Common myeloid progenitor, CD34-positive (primary cell): ENCODE results near the gene NLRP14. TPM values are rescaled to one million over a fixed set of nuclear protein-coding genes. Genes with fewer than 3 reads are reported as not detected.

ENCODE experiments used
- CTCF ChIA-PET: fragments of 350-600 bp; sonication (Branson Sonifier 250); formaldehyde crosslinking; loops from one replicate; lab custom pipeline; 2021; ENCODE audit warnings: antibody characterized with exemption; lab: Charles Lee
- POLR2A ChIA-PET: fragments of 350-600 bp; sonication (Branson Sonifier 250); formaldehyde crosslinking; loops from one replicate; lab custom pipeline; 2021; ENCODE audit warnings: antibody characterized with exemption; lab: Charles Lee
- DNase-seq, 3 donors: peaks; one replicate each; pipeline versions ENCODE4 v3.0.0 to v3.0.0-alpha.2; 2013
- H3K27ac ChIP-seq, 2 experiments: 1 replicate in 1 of 2; 2 replicates in 1 of 2; pipeline ENCODE4 v1.7.0; 2013; ENCODE audit warnings: inconsistent platforms in 2 of 2, low read length in 2 of 2, mild to moderate bottlenecking in 2 of 2, low read depth in 1 of 2, moderate library complexity in 1 of 2; ENCODE audit not compliant: severe bottlenecking in 2 of 2, insufficient read depth in 1 of 2, poor library complexity in 1 of 2
- H3K27me3 ChIP-seq, 5 experiments: replicated peaks in 2 of 5; 1 replicate in 3 of 5; 2 replicates in 2 of 5; pipeline versions ENCODE4 v1.6.1 to v1.7.0; 2013; ENCODE audit warnings: low read length in 4 of 5, mild to moderate bottlenecking in 2 of 5, moderate library complexity in 2 of 5, inconsistent platforms in 1 of 5; ENCODE audit not compliant: insufficient read depth in 5 of 5, control insufficient read depth in 4 of 5
- H3K36me3 ChIP-seq, 4 experiments: 1 replicate in 2 of 4; 2 replicates in 2 of 4; pipeline versions ENCODE4 v1.6.1 to v1.7.0; 2013; ENCODE audit warnings: low read length in 3 of 4, control low read depth in 1 of 4, mild to moderate bottlenecking in 1 of 4; ENCODE audit not compliant: control insufficient read depth in 4 of 4, insufficient read depth in 4 of 4
- H3K4me1 ChIP-seq, 4 experiments: 1 replicate in 3 of 4; 2 replicates in 1 of 4; pipeline versions ENCODE4 v1.6.1 to v1.7.1; 2013; ENCODE audit warnings: low read length in 3 of 4, mild to moderate bottlenecking in 3 of 4, control low read depth in 1 of 4, inconsistent platforms in 1 of 4, moderate library complexity in 1 of 4; ENCODE audit not compliant: control insufficient read depth in 4 of 4, insufficient read depth in 4 of 4; ENCODE audit errors: control extremely low read depth in 1 of 4
- H3K4me3 ChIP-seq, 7 experiments: 1 replicate in 4 of 7; 2 replicates in 3 of 7; pipeline versions ENCODE4 v1.5.1 to v1.7.0; 2013; ENCODE audit warnings: mild to moderate bottlenecking in 7 of 7, low read length in 6 of 7, moderate library complexity in 6 of 7, inconsistent platforms in 2 of 7, low read depth in 2 of 7, control low read depth in 1 of 7; ENCODE audit not compliant: insufficient read depth in 4 of 7, control insufficient read depth in 1 of 7; ENCODE audit errors: extremely low read depth in 1 of 7
- H3K9me3 ChIP-seq, 5 experiments: 1 replicate in 4 of 5; 2 replicates in 1 of 5; pipeline versions ENCODE4 v1.6.1 to v1.7.1; 2013; ENCODE audit warnings: low read length in 4 of 5, mild to moderate bottlenecking in 2 of 5, inconsistent platforms in 1 of 5, low read depth in 1 of 5, moderate library complexity in 1 of 5; ENCODE audit not compliant: control insufficient read depth in 4 of 5, insufficient read depth in 2 of 5; ENCODE audit errors: control extremely low read depth in 1 of 5
- WGBS: methylation state at CpG from one replicate; pipeline ENCODE4 v1.1.5; 2013; ENCODE audit not compliant: insufficient coverage; 5-methylcytosine and 5-hydroxymethylcytosine counted together
- polyA plus RNA-seq: library from polyadenylated mRNA; unstranded; fragments of 120-200 nt; gene quantifications from one replicate; pipeline ENCODE4 v1.2.1, GENCODE V29; 2013

The NLRP14 gene, protein sequence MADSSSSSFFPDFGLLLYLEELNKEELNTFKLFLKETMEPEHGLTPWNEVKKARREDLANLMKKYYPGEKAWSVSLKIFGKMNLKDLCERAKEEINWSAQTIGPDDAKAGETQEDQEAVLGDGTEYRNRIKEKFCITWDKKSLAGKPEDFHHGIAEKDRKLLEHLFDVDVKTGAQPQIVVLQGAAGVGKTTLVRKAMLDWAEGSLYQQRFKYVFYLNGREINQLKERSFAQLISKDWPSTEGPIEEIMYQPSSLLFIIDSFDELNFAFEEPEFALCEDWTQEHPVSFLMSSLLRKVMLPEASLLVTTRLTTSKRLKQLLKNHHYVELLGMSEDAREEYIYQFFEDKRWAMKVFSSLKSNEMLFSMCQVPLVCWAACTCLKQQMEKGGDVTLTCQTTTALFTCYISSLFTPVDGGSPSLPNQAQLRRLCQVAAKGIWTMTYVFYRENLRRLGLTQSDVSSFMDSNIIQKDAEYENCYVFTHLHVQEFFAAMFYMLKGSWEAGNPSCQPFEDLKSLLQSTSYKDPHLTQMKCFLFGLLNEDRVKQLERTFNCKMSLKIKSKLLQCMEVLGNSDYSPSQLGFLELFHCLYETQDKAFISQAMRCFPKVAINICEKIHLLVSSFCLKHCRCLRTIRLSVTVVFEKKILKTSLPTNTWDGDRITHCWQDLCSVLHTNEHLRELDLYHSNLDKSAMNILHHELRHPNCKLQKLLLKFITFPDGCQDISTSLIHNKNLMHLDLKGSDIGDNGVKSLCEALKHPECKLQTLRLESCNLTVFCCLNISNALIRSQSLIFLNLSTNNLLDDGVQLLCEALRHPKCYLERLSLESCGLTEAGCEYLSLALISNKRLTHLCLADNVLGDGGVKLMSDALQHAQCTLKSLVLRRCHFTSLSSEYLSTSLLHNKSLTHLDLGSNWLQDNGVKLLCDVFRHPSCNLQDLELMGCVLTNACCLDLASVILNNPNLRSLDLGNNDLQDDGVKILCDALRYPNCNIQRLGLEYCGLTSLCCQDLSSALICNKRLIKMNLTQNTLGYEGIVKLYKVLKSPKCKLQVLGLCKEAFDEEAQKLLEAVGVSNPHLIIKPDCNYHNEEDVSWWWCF
- polyA plus RNA-seq = 0.03 TPM

DNA sequence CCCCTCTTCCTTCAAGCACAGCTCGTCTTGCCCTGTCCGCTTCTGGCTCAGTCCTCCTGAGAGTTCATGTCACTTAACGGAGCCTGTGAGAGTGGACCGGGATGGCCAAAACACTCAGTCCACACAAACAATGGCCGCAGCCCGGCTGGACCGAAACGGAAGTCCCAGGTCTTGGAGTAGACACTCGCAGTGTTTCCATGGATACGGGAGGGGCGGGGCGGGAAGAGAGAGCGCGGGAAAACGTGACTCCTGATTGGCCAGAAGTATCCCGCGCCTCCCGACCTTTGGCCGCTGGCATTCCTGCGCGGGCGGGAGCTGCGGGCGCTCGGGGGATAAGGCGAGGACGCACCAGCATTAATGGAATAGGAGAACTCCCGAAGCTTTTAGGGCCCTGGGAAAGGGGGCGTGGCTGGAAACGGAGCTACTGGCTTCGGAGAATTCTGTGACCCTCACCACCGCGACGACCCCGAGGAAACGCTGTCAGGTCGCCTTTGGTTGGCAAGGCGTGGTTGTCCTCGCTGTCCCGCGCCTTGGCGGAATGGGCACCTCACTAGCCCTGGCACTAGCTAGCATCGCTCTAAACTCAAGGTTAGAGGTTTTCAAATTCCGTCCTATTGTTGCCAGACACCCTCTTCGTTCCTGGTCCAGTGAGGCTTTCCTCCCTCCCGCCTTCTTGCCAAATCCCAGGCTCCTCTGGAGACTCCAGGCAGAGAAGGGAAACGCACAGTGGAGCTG, at the start of gene NLRP14, which contains the start of gene ZNF214:
Gene NLRP14, plus strand, starts transcription at position 297 of the 735 bp plus-strand sequence. CDS start 18,108 bp downstream, outside the sequence.
Gene ZNF214, minus strand, starts transcription at position 164 of the 735 bp plus-strand sequence. CDS start 17,511 bp downstream, outside the sequence.
- CTCF ChIA-PET = no interaction called here
- POLR2A ChIA-PET = no interaction called here
- H3K27me3 ChIP-seq = peaks cover 0 to 8% (median 0%) of the 10 kb centered on the region in 5 experiments
- H3K9me3 ChIP-seq = peaks cover 0 to 3% (median 0%) of the 10 kb centered on the region in 5 experiments
- H3K4me1 ChIP-seq = peaks cover 2 to 17% (median 10%) of the 10 kb centered on the region in 4 experiments
- DNase-seq = peak; percentile 31 to 53 (median 48)
- WGBS = 4% methylated on average over 43 of the region's 47 CpGs
- peak within 1 kb of the TSS in 6 of 7 experiments; percentile 65 to 92 (median 72) for H3K4me3 ChIP-seq
- no peak within 1 kb of the TSS for H3K27ac ChIP-seq
- no peaks in the 10 kb centered on the region for H3K36me3 ChIP-seq

DNA sequence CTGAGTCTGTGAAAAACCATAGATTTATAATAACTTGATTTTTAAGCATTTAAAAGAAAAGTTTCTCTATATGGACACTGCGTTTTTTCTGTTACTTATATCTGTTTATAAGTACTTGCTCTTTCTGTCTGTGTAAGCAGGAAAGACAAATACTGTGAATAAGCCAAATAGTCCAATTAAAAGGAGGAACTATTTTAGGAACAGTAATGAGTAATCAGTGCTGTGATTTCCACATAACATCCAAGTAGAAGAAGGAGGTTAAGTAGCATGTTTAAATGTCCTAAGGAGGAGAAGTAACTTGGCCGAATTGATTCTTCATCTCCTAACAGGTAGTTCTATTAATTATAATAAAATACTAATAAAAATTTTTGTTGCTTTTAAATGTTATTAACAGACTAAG, 40.9 kb upstream of the NLRP14 start:
- no peak for DNase-seq
- Histone ChIP-seq H3K4me3 (no peak overlapping the region), H3K9me3 (no peaks in the 10 kb centered on the region), H3K27me3 (no peaks in the 10 kb centered on the region), H3K4me1 (no peaks in the 10 kb centered on the region), H3K27ac (no peak overlapping the region), H3K36me3 (no peaks in the 10 kb centered on the region)
- no CpG with 5 or more reads among the region's 2 CpGs for WGBS
- POLR2A ChIA-PET = no interaction called here
- CTCF ChIA-PET = no interaction called here

- H3K9me3 ChIP-seq = peaks cover 0 to 3% (median 0%) of the 10 kb centered on the region in 5 experiments
- CTCF ChIA-PET = no interaction called here
Measured at GRCh38 chr11:6986487-6986886, 33.8 kb upstream of the NLRP14 start.

GRCh38 chr11:6988506-6988905, 31.8 kb upstream of the NLRP14 start:
- CTCF ChIA-PET = no interaction called here

More at GRCh38 chr11:6986487-6986886, 33.8 kb upstream of the NLRP14 start:
- WGBS = 80% methylated on average over 1 of the region's 1 CpG
- no peaks in the 10 kb centered on the region for H3K27me3 ChIP-seq
- no peaks in the 10 kb centered on the region for H3K4me1 ChIP-seq
- DNase-seq = no peak
- H3K4me3 ChIP-seq = no peak overlapping the region
- POLR2A ChIA-PET = no interaction called here
- no peak overlapping the region for H3K27ac ChIP-seq
- no peaks in the 10 kb centered on the region for H3K36me3 ChIP-seq

DNA sequence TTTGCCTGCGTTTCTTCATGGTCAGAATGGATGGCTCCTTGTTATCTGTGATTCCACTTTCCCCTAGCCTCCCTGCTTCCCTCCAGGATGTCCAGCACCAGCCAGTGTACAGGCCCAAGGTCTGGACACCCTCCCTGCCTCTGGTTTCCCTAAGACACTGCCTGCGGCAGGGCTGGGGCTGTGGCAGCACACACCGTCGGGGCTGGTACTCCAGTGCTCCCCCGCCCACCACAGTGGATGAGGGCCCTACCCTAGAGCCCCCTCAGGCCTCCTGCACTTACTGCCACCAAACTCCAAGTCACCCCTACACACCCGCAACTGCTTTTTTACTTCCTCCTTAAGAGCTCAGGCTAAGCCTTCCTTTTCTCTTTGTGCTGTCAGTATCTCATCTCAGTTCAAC, 29.1 kb upstream of the NLRP14 start:
- DNase-seq = peak in 1 of 3 donors; percentile 6
- Histone ChIP-seq H3K27ac (no peak overlapping the region), H3K36me3 (no peaks in the 10 kb centered on the region), H3K27me3 (no peaks in the 10 kb centered on the region), H3K9me3 (peaks cover 0 to 2% (median 0%) of the 10 kb centered on the region in 5 experiments), H3K4me3 (no peak overlapping the region), H3K4me1 (no peaks in the 10 kb centered on the region)
- ChIA-PET POLR2A (no interaction called here), CTCF (interaction anchor here (1.5 kb wide), 1 partner anchor 33 kb away, joined by 3 read pairs; no protein-coding TSS in a partner anchor)
- WGBS = 88% methylated on average over 6 of the region's 6 CpGs

More at GRCh38 chr11:6988506-6988905, 31.8 kb upstream of the NLRP14 start:
- no peak for DNase-seq
- H3K36me3 ChIP-seq = no peaks in the 10 kb centered on the region
- peaks cover 0 to 3% (median 0%) of the 10 kb centered on the region in 5 experiments for H3K9me3 ChIP-seq
- no peak overlapping the region for H3K4me3 ChIP-seq
- no peaks in the 10 kb centered on the region for H3K4me1 ChIP-seq
- POLR2A ChIA-PET = no interaction called here
- no peak overlapping the region for H3K27ac ChIP-seq
- no peaks in the 10 kb centered on the region for H3K27me3 ChIP-seq

DNA sequence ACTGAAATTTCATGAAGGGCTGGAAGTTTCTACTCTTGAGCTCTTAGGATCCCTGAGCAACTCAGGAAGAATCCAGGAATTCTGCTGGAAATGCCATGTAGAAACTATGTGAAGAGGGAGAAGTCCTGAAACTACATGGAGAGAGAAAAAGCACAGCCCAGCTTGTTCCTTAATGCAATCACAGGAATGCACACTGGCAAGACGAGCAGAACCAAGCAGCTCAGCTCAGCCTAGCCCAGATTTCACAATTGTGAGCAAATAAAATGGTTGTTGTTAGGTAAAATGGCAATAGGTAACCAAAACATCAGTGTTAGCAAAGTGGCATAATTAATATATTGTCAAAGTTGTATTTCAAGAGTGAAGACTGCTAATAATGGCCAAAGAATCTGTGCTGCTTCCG, 28.3 kb upstream of the NLRP14 start:
- DNase-seq = no peak
- CTCF ChIA-PET = interaction anchor here (1.5 kb wide), 1 partner anchor 32 kb away, joined by 3 read pairs; no protein-coding TSS in a partner anchor
- POLR2A ChIA-PET = no interaction called here
- Histone ChIP-seq H3K36me3 (no peaks in the 10 kb centered on the region), H3K27me3 (no peaks in the 10 kb centered on the region), H3K4me1 (no peaks in the 10 kb centered on the region), H3K4me3 (no peak overlapping the region), H3K9me3 (no peaks in the 10 kb centered on the region), H3K27ac (no peak overlapping the region)
- 100% methylated on average over 1 of the region's 2 CpGs for WGBS
